Activated CD4-positive, CD25-positive, alpha-beta regulatory T cell treated with anti-CD3 and anti-CD28 coated beads, Interleukin-2, amount 50 U/mL, for 16 hours (primary cell): ENCODE data around the gene SPECC1L.
"Not testable (repeated sequence)": the region's sequence is repeated elsewhere in the genome, so short reads cannot be mapped to it uniquely, and the experiment has no call there.

ENCODE experiments used
- DNase-seq: peaks from one replicate; pipeline ENCODE4 v3.0.0-alpha.2; 2020; ENCODE audit warnings: low read depth, low spot score

Gene SPECC1L

DNA sequence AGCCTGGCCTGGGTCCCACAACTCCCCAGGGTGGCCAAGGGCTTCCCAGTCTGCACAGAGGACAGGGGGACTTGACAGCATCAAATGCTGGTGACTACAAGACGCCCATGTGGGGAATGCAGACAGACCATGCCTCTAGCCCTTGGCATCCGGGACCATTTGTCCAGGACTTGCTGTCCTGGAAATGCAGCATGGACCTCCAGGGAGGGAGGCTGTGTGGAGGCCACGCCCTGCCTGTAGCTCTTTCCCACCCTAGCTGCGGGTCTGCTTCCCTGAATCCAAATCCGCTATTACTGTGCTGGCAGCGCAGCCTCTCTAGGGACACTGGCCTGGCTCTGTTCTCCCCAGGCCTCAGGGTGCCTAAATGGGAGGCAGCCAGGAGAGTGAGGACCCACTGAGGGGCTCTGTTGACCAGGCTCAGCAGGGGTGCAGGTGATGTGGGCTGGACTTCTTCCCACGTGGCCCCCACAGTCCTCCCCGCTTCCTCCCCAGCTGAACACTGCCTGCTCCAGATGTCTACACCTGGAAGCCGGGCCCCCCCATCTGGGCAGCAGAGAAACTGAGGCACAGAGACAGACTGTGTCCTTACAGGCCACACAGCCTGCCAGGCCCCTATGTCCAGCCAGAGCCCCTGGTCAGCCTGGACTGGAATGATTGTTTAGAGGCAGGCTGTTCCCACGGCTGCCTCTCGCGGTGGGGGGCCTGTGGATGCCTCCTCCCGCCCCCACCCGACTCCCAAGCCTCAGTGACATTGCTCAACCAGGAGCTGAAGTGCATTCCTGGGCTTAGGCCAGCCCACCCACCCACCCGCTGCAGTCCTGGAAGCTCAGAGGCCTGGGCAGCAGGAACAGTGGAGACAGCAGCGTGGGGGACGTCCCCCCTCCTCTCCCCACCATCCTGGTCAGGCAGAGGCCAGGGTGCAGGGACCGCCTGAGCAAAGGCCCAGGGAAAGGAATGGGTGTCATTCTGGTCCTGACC lies 24.8 kb upstream of the SPECC1L start:
- not testable (repeated sequence) for DNase-seq

DNA sequence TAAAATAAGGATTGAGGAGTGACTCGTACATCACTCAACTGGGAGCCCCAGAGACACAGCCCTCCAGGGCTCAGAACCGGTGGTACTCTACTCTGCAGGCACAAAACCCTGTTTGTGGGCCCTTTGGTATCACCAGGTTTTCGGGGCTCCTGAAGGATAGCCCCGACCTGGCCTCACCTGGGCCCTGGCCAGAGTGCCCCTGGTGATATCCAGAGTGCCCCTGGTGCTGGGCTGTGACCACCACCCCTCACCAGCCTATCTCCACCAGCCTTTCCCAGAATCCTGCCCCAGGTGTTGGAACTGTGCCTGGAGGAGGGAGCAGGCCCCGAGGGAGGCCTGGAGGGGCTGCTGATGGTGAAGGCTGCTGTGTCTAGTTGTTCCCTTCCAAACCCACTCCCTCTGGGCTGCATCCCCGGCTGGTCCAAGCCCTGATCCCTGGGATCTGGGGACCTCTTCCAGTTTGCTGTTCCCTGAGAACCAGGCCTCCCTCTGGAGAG lies 23.6 kb upstream of the SPECC1L start:
- no peak for DNase-seq

DNA sequence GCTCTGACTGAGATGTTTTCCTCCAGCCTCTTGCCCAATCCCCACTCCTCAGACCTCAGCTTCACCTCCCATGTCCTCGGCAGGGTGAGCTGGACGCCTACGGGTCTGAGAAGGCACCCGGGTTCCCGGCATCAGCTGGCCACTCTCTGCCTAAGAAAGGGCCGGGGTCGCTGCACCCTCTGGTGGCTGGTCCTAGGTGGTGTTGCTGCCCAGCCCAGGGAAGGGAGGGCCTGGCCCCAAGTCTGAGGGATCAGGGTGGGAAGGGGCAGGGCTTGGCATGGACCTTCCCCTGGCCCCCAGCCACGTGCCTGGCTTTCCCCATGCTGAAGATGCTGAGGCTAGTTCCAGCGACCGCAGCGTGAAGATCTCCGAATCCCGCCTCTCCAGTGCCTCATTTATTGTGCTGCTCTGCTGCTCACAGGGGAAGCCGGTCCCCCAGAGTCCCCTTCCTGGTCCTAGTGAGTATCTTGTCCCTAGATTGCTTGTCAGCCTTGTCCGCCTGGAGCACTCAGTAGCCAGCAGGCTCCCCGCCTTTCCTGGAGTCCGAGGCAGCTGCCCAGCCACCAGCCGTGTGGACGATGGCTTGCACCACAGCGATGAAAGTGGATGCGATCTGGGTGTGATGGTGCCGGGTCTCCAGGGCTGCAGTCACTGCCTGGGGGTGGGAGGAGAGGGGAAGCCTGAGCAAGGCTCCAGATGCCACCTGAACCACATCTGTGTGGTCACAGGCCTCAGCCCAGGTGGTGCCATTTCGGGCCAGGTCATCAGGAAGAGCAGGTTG lies 22.9 kb upstream of the SPECC1L start:
- no peak for DNase-seq

DNA sequence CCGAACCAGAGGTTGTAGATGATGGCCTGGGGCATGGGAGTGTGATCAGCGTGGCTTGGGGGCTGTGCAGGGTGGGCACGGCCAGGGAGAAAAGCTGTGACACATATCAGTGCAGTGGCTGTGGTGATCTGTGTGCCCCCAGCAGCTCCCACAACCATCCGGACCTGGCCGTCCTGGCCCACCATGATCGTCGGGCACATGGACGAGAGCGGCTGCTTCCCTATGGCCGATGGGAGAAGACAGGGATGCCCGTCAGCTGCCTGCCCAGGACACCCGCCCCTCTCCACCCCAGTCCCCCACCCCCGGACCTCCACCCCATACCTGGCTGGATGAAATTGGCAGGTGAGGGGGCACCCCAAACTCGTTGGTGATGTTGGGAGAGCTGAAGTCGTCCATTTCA lies 22.0 kb upstream of the SPECC1L start:
- DNase-seq, result not testable (repeated sequence)

DNA sequence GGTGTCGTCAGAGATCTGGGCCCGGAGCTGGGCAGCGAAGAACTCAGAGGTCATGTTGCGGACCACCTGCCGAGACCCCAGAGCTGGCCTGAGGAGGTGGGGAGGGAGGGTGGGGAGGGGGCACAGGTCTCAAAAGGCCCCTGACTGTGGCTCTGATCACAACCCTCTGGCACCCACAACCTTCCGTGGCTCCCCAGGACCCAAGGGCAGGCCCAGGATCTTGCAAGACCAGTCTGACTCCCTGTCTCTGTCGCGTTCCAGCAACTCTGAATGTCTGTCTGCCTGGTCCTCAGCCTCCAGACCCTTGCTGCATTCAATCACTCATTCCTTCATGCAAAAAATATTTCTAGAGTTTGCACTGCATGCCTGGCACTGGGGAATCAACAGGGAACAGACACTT lies 21.2 kb upstream of the SPECC1L start:
- not testable (repeated sequence) for DNase-seq

DNA sequence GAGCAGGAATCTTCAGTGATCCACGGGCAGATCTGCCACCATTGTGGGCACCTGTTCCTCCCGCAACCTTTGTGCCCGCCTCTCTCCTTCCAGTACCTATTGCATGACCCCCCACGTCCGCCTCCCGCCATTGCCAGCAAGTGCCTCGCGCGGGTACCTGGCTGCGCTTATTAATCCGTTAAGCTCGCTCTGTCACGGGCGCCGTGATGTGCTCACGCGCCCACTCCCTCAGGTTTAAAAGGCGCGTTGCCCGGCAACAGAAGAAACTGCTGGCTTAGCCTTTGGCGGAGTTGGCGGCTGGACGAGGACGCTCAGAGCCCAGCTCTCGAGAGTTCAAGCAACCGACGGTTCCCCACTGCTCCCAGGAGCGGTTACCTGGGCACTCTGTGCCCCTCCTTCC lies 19.3 kb upstream of the SPECC1L start:
- DNase-seq, result not testable (repeated sequence)

DNA sequence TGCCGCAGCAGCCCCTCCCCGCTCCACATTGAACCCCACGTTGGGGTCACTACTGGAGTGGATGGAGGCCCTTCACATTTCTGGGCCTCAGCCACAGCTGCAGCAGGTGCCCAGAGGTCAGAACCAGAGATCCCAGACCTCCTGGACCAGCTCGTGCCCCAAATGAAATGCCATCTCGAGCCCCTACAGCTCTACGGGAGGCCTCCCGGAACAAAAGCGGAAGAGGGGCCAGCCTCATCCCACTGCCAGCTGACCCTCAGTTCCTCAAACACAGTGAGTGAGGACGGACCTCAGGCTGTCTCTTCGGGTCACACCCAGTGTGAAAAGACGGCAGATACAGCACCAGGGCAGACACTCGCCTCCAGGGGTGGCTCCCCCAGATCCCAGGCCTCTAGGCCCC lies 17.5 kb upstream of the SPECC1L start:
- not testable (repeated sequence) for DNase-seq

DNA sequence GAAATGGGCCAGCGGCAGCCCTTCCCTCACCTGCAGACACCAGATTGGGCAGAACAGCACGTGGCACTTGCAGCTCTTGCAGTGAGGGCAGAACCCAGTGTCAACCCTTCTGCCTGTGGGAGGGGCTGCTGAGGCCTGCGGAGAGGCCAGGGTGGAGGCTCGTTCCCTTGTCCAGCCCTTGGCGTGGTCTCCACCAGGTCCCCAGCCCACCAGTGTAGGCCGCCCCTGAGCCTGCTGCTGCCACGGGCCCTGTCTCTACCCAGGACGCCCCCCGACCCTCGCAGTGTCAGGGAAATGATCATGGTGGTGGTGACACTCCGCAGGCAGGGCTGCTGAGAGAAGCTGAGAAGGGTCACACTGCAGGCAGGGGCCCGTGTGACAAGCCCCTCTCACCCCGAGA lies 14.5 kb upstream of the SPECC1L start:
- DNase-seq, result not testable (repeated sequence)

DNA sequence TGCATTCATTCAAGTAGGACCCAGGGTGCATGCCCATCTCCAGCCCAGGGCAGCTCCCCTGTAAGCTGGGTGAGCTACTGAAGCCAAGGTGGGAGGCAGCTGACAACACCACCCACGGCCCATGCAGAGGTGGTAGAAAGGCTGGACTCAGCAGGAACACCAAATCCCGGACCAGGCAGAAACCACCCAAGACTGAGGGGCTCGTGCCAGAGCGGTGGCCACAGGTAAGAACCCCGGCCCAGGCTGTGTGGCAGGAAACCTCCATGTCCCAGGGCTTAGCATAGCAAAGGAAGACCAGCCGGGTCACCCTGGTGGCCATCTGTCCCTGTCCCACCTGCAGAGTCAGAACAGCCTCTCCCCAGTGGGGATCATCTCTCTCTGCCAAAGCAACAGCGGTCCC lies 13.9 kb upstream of the SPECC1L start:
- DNase-seq, result not testable (repeated sequence)

DNA sequence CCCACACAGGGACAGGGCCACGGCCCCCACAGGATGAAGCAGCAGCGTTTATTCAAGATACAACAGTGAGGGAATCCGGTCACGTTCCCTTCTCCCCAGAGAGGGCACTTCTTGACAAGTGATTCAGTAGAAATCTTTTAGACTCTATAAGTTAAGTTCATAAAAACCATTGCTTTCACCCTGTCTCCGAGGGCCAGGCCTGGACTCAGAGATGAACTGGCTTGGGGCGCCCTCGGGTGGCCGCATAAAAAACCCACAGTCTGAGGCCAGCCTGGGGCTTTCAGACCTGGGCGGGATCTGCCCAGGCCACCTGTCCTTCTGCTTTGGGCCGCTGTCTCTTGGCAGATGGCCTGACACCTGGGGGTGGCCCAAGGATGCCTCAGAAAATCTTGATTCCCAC lies 11.2 kb upstream of the SPECC1L start:
- peak; percentile 35 for DNase-seq

DNA sequence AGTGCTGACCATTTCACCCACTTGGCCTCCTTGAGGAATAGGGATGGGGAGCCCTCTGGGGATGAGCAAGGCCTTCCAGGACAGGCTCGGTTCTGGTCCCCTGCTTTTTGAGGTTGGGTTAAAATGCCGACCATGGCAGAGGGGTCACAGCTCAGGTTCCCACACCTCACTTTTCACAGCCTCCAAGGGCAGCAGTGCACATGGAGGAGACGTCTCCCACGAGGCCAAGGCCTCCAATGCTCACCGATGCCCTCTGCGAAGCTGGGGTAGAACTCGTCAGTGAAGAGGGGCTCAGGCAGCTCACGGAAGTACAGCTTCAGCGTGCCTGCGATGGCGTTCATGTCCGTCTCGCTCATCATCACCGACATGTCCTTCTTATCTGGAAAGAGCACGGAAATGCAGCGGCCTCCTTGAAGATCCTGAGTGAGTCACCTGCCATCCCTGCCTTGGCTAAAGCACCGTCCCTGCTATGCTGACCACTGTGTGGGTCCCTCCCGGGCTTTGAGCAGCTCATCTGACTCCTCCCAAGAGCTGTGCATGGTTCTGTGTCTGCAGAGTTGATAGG lies 8.4 kb upstream of the SPECC1L start:
- DNase-seq, result not testable (repeated sequence)

DNA sequence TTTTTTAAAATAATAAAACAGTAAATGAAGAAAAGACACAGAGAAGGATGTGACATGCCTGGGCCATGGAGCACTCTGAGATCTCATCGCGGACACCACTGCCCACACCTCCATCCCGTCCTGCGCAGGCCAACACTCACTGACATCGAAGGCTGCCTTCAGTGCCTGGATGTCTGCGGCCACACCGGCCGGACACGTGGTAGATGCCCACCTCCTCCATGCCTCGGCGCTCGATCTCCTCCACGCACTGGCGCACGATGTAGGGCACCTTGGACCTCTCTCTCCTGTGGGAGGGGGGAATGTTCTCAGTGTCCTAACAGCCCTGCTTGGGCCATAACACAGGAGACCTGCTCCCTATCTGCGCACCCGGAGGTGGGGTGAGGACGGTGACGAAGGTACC lies 7.2 kb upstream of the SPECC1L start:
- not testable (repeated sequence) for DNase-seq

DNA sequence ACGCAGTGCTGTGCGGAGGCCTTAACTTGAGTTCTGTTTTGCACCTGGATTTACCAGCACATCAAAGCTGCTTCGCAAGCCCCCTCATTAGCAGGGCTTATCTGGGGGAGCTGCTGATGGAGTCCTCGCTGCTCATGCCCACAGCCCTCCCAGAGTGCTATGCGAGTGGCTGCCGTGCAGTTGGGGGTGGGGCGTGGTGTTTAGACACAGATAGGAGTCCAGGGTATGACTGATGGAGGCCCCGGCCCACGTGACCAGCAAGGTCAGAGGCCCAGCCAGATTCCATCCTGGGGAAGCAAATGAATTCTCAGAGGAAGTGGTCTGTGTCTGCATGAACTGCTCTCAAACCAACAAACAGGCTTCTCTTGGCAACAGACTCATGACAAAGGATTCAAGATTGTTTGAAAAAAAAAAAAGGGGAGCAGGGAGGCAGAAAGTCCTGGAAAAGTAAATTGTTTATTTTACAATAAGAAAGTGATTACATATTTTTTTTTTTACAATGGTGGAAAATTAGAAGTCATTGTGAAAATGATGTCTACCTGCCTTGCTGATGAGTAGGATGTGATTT lies 6.2 kb upstream of the SPECC1L start:
- DNase-seq, result not testable (repeated sequence)

DNA sequence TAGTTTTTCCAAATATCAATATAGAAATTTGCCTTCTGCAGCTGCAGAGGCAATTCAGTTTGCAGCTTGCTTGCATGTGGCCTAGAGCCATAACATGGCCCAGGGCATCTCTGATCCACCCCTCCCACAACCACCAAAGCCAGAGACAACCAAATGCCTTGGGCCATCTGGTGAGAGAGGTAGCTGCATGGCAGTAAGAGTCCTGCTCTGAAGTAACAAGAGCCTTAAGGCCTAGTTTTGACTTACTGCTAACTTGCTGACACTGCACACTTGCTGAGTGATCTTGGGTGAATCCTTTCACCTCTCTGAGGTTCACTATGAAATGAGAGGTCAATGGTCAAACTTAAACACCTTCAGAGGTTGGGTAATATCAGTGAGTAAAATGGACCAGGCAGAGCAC lies 4.9 kb upstream of the SPECC1L start:
- no peak for DNase-seq

DNA sequence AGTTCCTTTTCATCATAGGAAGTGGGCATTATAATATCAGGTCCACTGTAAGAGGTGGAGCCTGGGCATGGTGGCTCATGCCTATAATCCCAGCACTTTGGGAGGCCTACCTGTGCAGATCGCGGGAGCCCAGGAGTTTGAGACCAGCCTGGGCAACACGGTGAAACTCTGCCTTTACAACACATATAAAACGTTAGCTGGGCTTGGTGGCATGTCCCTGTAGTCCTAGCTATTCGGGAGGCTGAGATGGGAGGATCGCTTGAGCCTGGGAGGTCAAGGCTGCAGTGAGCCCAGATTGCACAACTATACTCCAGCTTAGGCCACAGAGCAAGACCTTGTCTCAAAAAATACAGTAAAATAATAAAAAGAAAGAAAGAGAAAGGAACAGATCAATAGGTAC lies 4.1 kb upstream of the SPECC1L start:
- DNase-seq, result not testable (repeated sequence)

DNA sequence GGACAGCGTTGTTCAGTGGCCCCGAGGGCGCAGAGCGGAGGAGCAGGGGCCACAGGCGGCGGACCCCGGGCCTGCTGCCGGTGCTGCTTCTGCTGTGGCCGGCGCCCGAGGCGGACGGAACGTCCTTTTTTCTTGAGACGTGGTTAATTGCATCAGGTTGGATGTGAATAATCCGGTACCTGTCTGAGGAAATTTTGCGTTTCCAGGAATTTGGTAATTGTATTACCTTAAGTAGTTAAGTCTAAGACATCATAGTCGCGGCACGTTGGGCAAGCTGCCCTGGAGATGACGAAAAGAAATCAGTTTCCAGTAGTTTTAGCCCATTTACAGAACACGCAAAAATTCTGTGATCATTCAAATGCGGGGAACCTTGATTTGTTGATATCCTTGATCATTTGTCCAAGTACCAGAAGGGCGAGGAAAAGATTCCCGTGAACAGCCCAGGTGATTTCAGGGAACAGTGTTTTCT lies 789 bp downstream of the SPECC1L start:
- DNase-seq, result no peak

DNA sequence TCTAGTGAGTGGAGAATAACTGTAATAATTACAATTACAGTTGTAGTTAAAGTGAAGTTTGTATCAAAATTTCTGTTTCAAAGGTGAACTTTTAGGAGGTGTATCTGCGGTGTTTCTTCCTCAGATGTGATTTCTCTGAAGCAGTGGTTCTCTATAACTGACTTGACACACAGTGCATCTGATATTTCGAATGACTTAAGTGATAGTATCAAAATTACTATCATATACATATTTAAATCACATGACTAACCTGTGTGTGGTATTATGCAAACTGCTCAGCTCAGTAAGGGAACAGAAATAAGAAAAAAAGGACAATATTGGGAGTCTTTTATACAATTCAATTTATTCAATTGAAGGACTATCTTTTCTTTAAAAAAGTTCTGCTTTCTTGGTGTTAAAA lies 2.4 kb downstream of the SPECC1L start:
- not testable (repeated sequence) for DNase-seq

DNA sequence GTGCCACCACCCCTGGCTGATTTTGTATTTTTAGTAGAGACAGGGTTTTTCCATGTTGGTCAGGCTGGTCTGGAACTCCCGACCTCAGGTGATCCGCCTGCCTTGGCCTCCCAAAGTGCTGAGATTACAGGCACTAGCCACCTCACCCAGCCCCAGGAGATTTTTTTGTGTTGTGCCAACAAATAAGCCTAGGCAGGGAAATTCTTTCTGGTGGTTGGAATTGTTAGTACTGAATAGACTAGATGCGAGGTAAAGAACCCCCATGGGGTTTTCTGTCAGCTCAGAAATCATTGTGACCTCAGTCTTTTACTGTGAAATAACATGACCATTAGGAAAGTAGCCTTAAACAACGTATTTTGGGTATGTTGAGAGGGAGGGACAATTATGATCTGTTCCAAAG lies 3.3 kb downstream of the SPECC1L start:
- not testable (repeated sequence) for DNase-seq

DNA sequence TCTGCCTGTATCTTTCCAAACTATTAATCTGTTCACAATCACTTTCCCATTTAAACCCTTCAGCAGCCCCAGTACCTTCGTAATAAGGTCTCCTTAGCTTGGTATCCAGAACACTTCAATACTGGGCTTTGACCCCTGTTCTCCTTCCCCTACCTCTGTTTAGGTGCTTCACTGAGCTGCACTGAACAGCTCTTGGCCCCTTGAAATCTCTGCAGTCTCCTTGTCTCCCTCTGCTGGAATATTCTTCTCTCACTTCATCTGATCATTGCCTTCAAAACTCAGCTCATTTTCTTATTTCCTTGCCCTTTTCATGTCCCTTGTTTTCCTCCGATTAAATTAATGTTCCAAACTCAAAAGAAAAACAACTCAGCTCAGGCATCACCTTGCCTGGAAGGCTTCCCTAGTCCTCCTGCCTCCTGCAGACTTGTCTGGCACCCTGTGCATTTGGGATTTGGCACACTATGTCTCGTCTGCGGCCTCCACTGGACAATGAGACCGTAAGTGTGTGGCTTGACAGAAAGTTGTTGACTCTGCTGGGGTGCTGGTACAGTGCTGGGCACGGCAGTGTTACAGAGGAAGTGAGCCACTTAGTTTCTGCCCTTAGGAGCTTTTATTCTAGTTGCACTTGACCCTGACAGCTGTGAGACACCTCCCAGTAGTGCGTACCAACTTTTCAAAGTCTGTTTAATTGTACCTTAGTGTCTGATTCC lies 4.2 kb downstream of the SPECC1L start:
- not testable (repeated sequence) for DNase-seq

DNA sequence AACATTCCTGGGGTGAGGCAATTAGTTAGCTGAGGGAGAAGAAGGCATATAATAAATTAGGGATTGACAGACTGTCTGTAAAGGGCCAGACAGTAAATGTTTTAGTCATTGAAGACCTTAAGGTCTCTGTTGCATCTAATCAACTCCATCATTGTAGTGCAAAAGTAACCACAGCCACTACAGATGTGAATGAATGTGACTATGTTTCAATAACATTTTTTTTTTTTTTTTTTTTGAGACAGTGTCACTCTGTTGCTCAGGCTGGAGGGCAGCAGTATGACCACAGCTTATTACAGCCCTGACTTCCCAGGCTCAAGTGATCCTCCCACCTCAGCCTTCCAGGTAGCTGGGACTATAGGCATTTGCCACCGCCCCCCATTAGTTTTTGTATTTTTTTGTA lies 9.7 kb downstream of the SPECC1L start:
- DNase-seq, result not testable (repeated sequence)

DNA sequence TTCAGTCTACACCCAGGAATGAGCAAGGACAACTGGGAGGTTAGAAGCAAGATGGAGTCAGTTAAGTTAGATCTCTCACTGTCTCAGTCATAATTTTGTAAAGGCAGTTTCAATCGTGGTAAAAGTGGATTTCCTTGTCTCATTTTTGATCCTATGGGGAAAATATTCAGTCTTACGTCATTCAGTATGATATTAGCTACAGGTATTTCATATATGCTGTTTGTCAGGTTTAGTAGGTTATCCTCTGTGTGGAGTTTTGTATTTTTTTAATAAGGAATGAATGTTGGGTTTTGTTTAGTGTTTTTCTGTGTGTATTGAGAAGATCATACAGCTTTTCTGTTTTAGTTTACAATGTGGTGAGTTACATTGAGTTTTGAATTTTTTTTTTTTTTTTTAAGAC lies 11.8 kb downstream of the SPECC1L start:
- DNase-seq, result no peak
